22Rv1 (cell line): ENCODE measurements around the gene TMEM121.

ENCODE experiments used
- CTCF ChIP-seq: fragments of 450-650 bp; IDR thresholded peaks from 2 replicates; pipeline ENCODE4 v1.5.1; 2017; ENCODE audit warnings: mild to moderate bottlenecking
- ZFX ChIP-seq: fragments of 450-650 bp; IDR thresholded peaks from 2 replicates; pipeline ENCODE4 v1.6.1; 2017; ENCODE audit warnings: antibody characterized with exemption, borderline replicate concordance

DNA sequence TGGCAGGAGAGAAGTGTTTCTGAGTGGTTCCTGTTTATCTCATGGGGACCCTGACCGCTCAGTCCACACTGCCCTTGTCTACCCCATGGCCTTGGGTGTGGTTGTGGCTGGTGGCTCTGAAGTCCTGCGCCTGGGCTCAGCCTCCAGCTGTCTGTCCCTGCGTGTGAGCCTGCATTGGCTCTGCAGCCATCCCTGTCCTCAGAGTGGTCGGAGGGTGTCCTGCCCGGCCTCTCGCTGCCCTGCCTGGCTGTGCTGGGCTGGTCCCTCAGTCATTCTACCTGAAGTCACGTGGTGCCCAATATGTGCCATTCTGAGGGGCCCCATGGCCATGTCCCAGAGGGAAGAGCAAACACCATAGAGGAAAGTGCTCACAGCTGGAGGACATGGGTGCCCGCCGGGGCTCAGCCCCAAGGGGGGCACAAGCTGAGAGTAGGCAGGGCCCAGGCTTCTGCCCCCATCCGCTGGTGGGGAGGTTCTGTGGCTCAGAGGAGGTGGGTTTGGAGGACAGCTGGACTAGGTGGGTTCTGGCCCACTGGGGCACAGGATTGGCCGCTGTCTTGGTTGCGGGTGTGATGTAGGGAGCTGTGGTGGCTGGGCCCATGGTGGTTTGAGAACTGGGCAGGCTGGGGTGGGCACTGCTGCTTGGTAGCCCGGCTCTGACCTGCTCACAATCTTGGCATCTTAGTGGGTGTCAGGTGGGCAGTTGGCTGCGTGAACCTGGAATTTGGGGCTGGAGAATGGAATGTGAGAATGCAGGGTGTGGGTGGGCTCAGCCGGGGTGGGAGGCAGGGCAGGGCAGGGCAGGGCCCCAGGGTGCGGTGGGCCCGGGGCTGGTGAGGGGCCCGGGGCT, 23.7 kb upstream of the TMEM121 start:
- TF ChIP-seq CTCF (no peak), ZFX (no peak)
